Mesothelial cell of epicardium (in vitro differentiated cells): ENCODE results near the gene SMIM17. TPM values are rescaled to one million over a fixed set of nuclear protein-coding genes. Genes with fewer than 3 reads are reported as not detected.
"Not testable (repeated sequence)": the region's sequence is repeated elsewhere in the genome, so short reads cannot be mapped to it uniquely, and the experiment has no call there.

ENCODE experiments used
- DNase-seq, 2 experiments: peaks; one replicate each; pipeline ENCODE4 v3.0.0; 2021; ENCODE audit warnings: low spot score in 2 of 2; ENCODE audit not compliant: unreplicated experiment in 2 of 2
- H3K27ac Mint-ChIP-seq: 2 replicates; pipeline ENCODE4 v1.8.0; 2021; ENCODE audit warnings: mixed read lengths
- H3K27me3 Mint-ChIP-seq: 2 replicates; pipeline ENCODE4 v1.8.0; 2021; ENCODE audit warnings: low read depth, mixed read lengths
- H3K36me3 Mint-ChIP-seq: 2 replicates; pipeline ENCODE4 v1.8.0; 2021; ENCODE audit warnings: mixed read lengths
- H3K4me1 Mint-ChIP-seq: 2 replicates; pipeline ENCODE4 v1.8.0; 2021; ENCODE audit warnings: mixed read lengths
- H3K4me3 Mint-ChIP-seq: 2 replicates; pipeline ENCODE4 v1.8.0; 2021; ENCODE audit warnings: mild to moderate bottlenecking, moderate library complexity, mixed read lengths
- H3K9me3 Mint-ChIP-seq: 2 replicates; pipeline ENCODE4 v1.8.0; 2021; ENCODE audit warnings: mixed read lengths
- total RNA-seq: library from RNA; stranded (reverse); gene quantifications from 3 replicates; pipeline ENCODE4 v1.2.1, GENCODE V29; 2021
- TF ChIP-seq, protein P1 (sequence below): fragments of 200-600 bp; sonication (generic); IDR thresholded peaks from one replicate; pipeline ENCODE4 v1.5.0; 2021; ENCODE audit warnings: antibody characterized with exemption; ENCODE audit not compliant: unreplicated experiment

The SMIM17 gene
- total RNA-seq, 1 donor from 2014 or later: 2.6 TPM

DNA sequence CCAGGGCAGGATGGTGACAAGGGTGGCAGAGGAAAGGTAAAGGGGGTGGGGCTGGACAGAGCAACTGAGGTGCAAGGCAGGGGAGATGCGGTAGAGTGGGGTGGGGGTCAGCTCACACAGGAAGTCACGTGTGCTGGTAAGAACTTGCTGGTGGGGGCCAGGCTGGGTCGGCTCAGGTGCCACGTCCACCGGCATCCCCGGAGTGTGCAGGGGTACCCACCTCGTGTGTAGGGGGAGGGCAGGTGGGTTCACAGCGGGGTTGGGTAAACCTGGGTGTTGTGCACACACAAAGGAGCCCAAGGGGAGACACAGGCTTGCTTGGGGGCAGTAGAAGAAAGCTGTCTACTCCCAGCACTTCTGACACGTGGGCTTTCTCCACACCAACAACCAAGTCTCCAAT, 25.7 kb downstream of the SMIM17 start:
- Mint-ChIP-seq H3K4me3 (no peak overlapping the region), H3K27me3 (no peaks in the 10 kb centered on the region), H3K9me3 (peaks cover 19% of the 10 kb centered on the region), H3K27ac (no peak overlapping the region), H3K4me1 (no peaks in the 10 kb centered on the region), H3K36me3 (peaks cover 3% of the 10 kb centered on the region)
- TF ChIP-seq, protein P1, sequence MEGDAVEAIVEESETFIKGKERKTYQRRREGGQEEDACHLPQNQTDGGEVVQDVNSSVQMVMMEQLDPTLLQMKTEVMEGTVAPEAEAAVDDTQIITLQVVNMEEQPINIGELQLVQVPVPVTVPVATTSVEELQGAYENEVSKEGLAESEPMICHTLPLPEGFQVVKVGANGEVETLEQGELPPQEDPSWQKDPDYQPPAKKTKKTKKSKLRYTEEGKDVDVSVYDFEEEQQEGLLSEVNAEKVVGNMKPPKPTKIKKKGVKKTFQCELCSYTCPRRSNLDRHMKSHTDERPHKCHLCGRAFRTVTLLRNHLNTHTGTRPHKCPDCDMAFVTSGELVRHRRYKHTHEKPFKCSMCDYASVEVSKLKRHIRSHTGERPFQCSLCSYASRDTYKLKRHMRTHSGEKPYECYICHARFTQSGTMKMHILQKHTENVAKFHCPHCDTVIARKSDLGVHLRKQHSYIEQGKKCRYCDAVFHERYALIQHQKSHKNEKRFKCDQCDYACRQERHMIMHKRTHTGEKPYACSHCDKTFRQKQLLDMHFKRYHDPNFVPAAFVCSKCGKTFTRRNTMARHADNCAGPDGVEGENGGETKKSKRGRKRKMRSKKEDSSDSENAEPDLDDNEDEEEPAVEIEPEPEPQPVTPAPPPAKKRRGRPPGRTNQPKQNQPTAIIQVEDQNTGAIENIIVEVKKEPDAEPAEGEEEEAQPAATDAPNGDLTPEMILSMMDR: no peak
- DNase-seq: no peak

DNA sequence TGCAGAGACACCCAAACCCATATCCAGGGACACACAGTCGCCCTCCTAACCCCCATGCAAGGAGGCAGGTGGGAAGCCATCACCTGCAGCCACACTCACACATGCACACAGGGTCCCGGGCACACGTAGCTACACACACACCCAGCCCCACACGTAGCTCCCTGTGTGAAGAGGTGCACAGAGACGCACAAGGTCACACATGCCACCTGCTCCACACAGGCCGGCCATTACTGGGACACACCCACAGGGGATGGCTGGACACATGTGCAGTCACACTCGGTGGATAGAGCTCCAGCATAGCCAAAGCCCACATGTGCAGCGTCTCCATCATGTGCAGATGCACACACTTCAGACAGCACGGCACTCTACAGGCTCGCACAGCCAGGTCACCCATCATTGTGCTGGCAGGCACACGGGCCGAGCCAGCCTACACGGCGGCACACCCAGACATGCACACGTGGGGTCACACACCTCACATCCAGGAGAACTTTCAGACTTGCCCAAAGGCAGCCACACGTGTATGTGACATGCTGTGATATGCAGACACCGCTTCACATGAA, 27.5 kb downstream of the SMIM17 start:
- H3K4me1 Mint-ChIP-seq: no peaks in the 10 kb centered on the region
- H3K27me3 Mint-ChIP-seq: no peaks in the 10 kb centered on the region
- no peak overlapping the region for H3K4me3 Mint-ChIP-seq
- peaks cover 3% of the 10 kb centered on the region for H3K36me3 Mint-ChIP-seq
- TF ChIP-seq, protein P1: no peak
- no peak overlapping the region for H3K27ac Mint-ChIP-seq
- peaks cover 31% of the 10 kb centered on the region for H3K9me3 Mint-ChIP-seq
- no peak for DNase-seq

DNA sequence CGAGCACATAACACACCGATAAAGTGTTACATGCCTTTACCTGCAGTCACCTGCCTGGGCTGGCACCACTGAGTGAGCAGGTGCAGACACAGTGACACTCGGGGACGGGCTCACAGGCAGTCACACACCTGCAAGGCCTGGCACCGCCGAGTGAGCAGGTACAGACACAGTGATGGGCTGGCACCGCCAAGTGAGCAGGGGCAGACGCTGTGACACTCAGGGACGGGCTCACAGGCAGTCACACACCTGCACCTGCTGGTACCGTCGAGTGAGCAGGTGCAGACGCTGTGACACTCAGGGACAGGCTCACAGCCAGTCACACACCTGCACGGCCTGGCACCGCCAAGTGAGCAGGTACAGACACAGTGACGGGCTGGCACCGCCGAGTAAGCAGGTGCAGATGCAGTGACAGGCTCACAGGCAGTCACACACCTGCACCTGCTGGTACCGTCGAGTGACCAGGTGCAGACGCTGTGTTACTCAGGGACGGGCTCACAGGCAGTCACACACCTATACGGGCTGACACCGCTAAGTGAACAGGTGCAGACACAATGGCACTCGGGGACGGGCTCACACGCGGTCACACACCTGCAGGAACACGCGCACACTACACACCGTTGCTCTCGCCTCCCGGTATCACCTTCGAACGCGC, 28.1 kb downstream of the SMIM17 start:
- peaks cover 3% of the 10 kb centered on the region for H3K36me3 Mint-ChIP-seq
- TF ChIP-seq, protein P1: no peak
- H3K27me3 Mint-ChIP-seq: no peaks in the 10 kb centered on the region
- H3K4me1 Mint-ChIP-seq: no peaks in the 10 kb centered on the region
- H3K27ac Mint-ChIP-seq: no peak overlapping the region
- peaks cover 33% of the 10 kb centered on the region for H3K9me3 Mint-ChIP-seq
- H3K4me3 Mint-ChIP-seq: no peak overlapping the region
- no peak for DNase-seq

DNA sequence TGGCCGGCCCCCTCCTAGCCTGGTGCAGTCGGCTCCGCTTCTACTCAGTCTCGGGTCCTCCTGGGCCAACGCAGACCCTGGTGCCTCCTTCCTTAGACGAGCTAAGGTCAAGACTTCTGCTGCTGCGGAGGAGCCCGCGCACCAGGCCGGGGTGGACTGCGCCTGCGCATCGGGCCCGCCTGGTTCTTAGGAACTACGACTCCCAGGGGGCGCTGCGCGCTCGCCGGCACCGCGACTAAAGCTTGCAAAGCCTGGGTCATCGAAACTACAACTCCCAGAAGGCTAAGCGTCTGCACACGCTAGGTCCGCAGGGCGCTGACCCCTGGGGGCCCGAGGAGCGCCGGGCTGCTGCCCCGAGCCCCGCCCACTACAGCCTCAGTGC, 28.6 kb downstream of the SMIM17 start, which contains the start of gene ZNF835:
TSS of gene ZNF835 (minus strand) at position 145 of the 382 bp plus-strand sequence. CDS start 6,559 bp downstream, outside the sequence.
- DNase-seq: no peak
- no peak within 1 kb of the TSS for H3K4me3 Mint-ChIP-seq
- peaks cover 3% of the 10 kb centered on the region for H3K36me3 Mint-ChIP-seq
- no peak within 1 kb of the TSS for H3K27ac Mint-ChIP-seq
- H3K9me3 Mint-ChIP-seq: peaks cover 37% of the 10 kb centered on the region
- no peaks in the 10 kb centered on the region for H3K27me3 Mint-ChIP-seq
- no peaks in the 10 kb centered on the region for H3K4me1 Mint-ChIP-seq
- TF ChIP-seq, protein P1: no peak

DNA sequence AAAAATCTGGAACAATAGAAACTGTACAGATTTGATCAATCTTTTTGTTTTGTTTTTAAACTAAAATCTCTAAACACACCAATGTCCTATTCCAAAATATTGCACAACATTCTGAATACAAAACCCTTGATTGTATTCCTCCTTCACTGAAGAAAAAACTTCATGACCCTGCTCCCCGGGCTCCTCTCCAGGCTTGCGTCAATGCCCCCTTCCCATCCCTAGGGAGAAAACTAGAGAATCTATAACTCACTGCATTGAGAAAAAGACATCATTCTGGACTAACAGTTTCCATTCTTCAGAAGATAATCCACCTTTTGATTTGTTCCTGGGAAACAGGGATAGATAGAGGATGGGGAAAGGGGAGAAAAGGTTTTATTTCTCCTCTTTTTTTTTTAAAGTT, 29.7 kb downstream of the SMIM17 start:
- peaks cover 42% of the 10 kb centered on the region for H3K9me3 Mint-ChIP-seq
- not testable (repeated sequence) for H3K4me3 Mint-ChIP-seq, H3K27me3 Mint-ChIP-seq, H3K4me1 Mint-ChIP-seq, H3K36me3 Mint-ChIP-seq, H3K27ac Mint-ChIP-seq, DNase-seq

DNA sequence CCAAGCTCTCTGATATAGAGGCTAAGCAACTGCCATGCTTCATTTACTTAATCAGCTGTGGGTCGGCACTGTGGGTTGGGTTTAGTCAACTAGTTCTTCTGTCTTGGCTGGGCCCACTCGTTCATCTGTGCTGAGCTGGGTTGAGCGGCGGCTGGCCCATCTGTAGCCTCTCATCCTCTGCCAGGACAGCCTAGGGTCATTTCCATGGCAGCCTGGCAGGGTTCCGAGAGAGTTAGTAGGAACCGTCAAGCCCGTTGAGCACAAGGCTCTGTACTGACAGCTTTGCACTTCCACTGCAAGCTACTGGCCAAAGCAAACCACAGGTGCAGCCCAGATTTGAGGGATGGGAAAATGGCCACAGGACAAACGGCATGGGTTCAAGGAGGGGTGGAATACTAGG, 35.2 kb downstream of the SMIM17 start:
- Mint-ChIP-seq H3K36me3 (no peaks in the 10 kb centered on the region), H3K27me3 (no peaks in the 10 kb centered on the region)

More for the DNA sequence above, 35.2 kb downstream of the SMIM17 start:
- H3K4me1 Mint-ChIP-seq: no peaks in the 10 kb centered on the region
- H3K27ac Mint-ChIP-seq: no peak overlapping the region
- no peak overlapping the region for H3K4me3 Mint-ChIP-seq
- TF ChIP-seq, protein P1: no peak
- H3K9me3 Mint-ChIP-seq: peaks cover 46% of the 10 kb centered on the region
- no peak for DNase-seq
